ENCODE results near the gene FBXO17. TPM values are rescaled to one million over a fixed set of nuclear protein-coding genes. Genes with fewer than 3 reads are reported as not detected.

The FBXO17 gene
- total and polyA plus RNA-seq, 2 of the 13 experiments (the other 11 are each of a cell fraction or from before 2014, with no cell fraction given): 22.1 to 58.7 TPM

GRCh38 chr19:38975214-38975860 lies at the start of gene FBXO17 (continued):
- no peak for TF ChIP-seq ARID3A (IDR thresholded peaks at IDR 0.05; ENCODE audit: low read depth, low read length)
- no peak for TF ChIP-seq ZNF83 (CRISPR knock-in tag; IDR thresholded peaks at IDR 0.05; ENCODE audit: borderline replicate concordance)
- no peak; the same call in 1 of the 2 replicates for TF ChIP-seq SPEN (CRISPR knock-in tag; IDR thresholded peaks at IDR 0.05; ENCODE audit: low read depth)
- TF ChIP-seq MIER2 (CRISPR knock-in tag; IDR thresholded peaks at IDR 0.05): no peak
- TF ChIP-seq SRSF1 (optimal IDR thresholded peaks at IDR 0.05; ENCODE audit: low read depth, low read length): peak; percentile 26
- TF ChIP-seq ZSCAN25 (CRISPR knock-in tag; IDR thresholded peaks at IDR 0.05): no peak
- no peak for TF ChIP-seq TGIF2 (CRISPR knock-in tag; IDR thresholded peaks at IDR 0.05)
- TF ChIP-seq, protein P1, sequence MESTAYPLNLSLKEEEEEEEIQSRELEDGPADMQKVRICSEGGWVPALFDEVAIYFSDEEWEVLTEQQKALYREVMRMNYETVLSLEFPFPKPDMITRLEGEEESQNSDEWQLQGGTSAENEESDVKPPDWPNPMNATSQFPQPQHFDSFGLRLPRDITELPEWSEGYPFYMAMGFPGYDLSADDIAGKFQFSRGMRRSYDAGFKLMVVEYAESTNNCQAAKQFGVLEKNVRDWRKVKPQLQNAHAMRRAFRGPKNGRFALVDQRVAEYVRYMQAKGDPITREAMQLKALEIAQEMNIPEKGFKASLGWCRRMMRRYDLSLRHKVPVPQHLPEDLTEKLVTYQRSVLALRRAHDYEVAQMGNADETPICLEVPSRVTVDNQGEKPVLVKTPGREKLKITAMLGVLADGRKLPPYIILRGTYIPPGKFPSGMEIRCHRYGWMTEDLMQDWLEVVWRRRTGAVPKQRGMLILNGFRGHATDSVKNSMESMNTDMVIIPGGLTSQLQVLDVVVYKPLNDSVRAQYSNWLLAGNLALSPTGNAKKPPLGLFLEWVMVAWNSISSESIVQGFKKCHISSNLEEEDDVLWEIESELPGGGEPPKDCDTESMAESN (CRISPR knock-in tag; conservative IDR thresholded peaks at IDR 0.05): no peak
- no peak for TF ChIP-seq ZBTB34 (CRISPR knock-in tag; IDR thresholded peaks at IDR 0.05)
- no peak for TF ChIP-seq STAG1 (CRISPR knock-in tag; IDR thresholded peaks at IDR 0.05)
- TF ChIP-seq RELA (CRISPR knock-in tag; IDR thresholded peaks at IDR 0.05): no peak
- TF ChIP-seq YEATS2 (CRISPR knock-in tag; IDR thresholded peaks at IDR 0.05; ENCODE audit: borderline replicate concordance): no peak
- TF ChIP-seq ZNF678 (CRISPR knock-in tag; IDR thresholded peaks at IDR 0.05): no peak
- peak; percentile 82 for TF ChIP-seq ZFP36 (IDR thresholded peaks at IDR 0.05; ENCODE audit: borderline replicate concordance, low read depth, low read length, partially characterized antibody)
- TF ChIP-seq HMG20B (CRISPR knock-in tag; conservative IDR thresholded peaks at IDR 0.05): no peak; the same call in 1 of the 2 replicates
- no peak for TF ChIP-seq MZF1 (CRISPR knock-in tag; IDR thresholded peaks at IDR 0.05; ENCODE audit: borderline replicate concordance)
- TF ChIP-seq MEIS2 (CRISPR knock-in tag; IDR thresholded peaks at IDR 0.05): no peak
- no peak for TF ChIP-seq CENPX (CRISPR knock-in tag; IDR thresholded peaks at IDR 0.05)
- TF ChIP-seq, protein P2, sequence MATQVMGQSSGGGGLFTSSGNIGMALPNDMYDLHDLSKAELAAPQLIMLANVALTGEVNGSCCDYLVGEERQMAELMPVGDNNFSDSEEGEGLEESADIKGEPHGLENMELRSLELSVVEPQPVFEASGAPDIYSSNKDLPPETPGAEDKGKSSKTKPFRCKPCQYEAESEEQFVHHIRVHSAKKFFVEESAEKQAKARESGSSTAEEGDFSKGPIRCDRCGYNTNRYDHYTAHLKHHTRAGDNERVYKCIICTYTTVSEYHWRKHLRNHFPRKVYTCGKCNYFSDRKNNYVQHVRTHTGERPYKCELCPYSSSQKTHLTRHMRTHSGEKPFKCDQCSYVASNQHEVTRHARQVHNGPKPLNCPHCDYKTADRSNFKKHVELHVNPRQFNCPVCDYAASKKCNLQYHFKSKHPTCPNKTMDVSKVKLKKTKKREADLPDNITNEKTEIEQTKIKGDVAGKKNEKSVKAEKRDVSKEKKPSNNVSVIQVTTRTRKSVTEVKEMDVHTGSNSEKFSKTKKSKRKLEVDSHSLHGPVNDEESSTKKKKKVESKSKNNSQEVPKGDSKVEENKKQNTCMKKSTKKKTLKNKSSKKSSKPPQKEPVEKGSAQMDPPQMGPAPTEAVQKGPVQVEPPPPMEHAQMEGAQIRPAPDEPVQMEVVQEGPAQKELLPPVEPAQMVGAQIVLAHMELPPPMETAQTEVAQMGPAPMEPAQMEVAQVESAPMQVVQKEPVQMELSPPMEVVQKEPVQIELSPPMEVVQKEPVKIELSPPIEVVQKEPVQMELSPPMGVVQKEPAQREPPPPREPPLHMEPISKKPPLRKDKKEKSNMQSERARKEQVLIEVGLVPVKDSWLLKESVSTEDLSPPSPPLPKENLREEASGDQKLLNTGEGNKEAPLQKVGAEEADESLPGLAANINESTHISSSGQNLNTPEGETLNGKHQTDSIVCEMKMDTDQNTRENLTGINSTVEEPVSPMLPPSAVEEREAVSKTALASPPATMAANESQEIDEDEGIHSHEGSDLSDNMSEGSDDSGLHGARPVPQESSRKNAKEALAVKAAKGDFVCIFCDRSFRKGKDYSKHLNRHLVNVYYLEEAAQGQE (IDR thresholded peaks at IDR 0.05; ENCODE audit: borderline replicate concordance in 1 of 2, low read depth in 1 of 2, low read length in 2 of 2): no peak
- TF ChIP-seq MTF2 (CRISPR knock-in tag; IDR thresholded peaks at IDR 0.05; ENCODE audit: borderline replicate concordance): no peak
- TF ChIP-seq ZNF337 (CRISPR knock-in tag; IDR thresholded peaks at IDR 0.05; ENCODE audit: borderline replicate concordance, low read depth): no peak
- no peak for TF ChIP-seq ZNF10 (CRISPR knock-in tag; IDR thresholded peaks at IDR 0.05; ENCODE audit: borderline replicate concordance, low read depth)
